NT2/D1 (cell line): ENCODE results near the gene DDX51.

ENCODE experiments used
- SUZ12 ChIP-seq: IDR thresholded peaks from 2 replicates; pipeline ENCODE4 v1.6.1; 2011; ENCODE audit not compliant: insufficient read length, insufficient read depth; ENCODE audit errors: extremely low read depth
- YY1 ChIP-seq: IDR thresholded peaks from 2 replicates; pipeline ENCODE4 v1.6.1; 2011; ENCODE audit not compliant: insufficient read length, insufficient read depth
- ZNF274 ChIP-seq: IDR thresholded peaks from 2 replicates; pipeline ENCODE4 v1.6.1; 2011; ENCODE audit warnings: mild to moderate bottlenecking, low read depth, low read length

- TF ChIP-seq SUZ12 (no peak), ZNF274 (no peak), YY1 (no peak)
Observed at GRCh38 chr12:132146098-132146497, 2.0 kb upstream of the DDX51 start.
